ENCODE data around the gene ACTR3.

- TF ChIP-seq CTCF (IDR thresholded peaks at IDR 0.05; ENCODE audit: borderline replicate concordance, extremely low read depth, low read length, poor library complexity, severe bottlenecking), result no peak
- no peak for TF ChIP-seq EZH2 (IDR thresholded peaks at IDR 0.05; ENCODE audit: borderline replicate concordance, low read depth, low read length, severe bottlenecking)
Measured at GRCh38 chr2:113907297-113907696, 17.4 kb downstream of the ACTR3 start.

All from DND-41 (cell line).